Glutamatergic neuron (in vitro differentiated cells): ENCODE data around the gene DMAC2. TPM values are rescaled to one million over a fixed set of nuclear protein-coding genes. Genes with fewer than 3 reads are reported as not detected.

Experiments
- DNase-seq: peaks from one replicate; pipeline ENCODE4 v3.0.0; 2022
- H3K27ac Mint-ChIP-seq: one replicate; pipeline ENCODE4 v1.8.0; 2020; ENCODE audit warnings: mild to moderate bottlenecking, mixed read lengths, inconsistent platforms; ENCODE audit not compliant: unreplicated experiment
- H3K27me3 Mint-ChIP-seq: one replicate; pipeline ENCODE4 v1.8.0; 2020; ENCODE audit warnings: mild to moderate bottlenecking, moderate library complexity, mixed read lengths, inconsistent platforms; ENCODE audit not compliant: unreplicated experiment
- H3K36me3 Mint-ChIP-seq: one replicate; pipeline ENCODE4 v1.8.0; 2020; ENCODE audit warnings: mild to moderate bottlenecking, mixed read lengths, inconsistent platforms; ENCODE audit not compliant: unreplicated experiment
- H3K4me1 Mint-ChIP-seq: one replicate; pipeline ENCODE4 v1.8.0; 2020; ENCODE audit warnings: mild to moderate bottlenecking, low read depth, mixed read lengths, inconsistent platforms; ENCODE audit not compliant: unreplicated experiment
- H3K4me3 Mint-ChIP-seq: one replicate; pipeline ENCODE4 v1.8.0; 2020; ENCODE audit warnings: mild to moderate bottlenecking, mixed read lengths, inconsistent platforms; ENCODE audit not compliant: unreplicated experiment
- H3K9me3 Mint-ChIP-seq: one replicate; pipeline ENCODE4 v1.8.0; 2020; ENCODE audit warnings: mild to moderate bottlenecking, moderate library complexity, mixed read lengths, inconsistent platforms; ENCODE audit not compliant: unreplicated experiment
- total RNA-seq: library from RNA; stranded (reverse); fragmentation: NEBNext Ultra II Directional; extraction: Animal tissue kit (Norgen Biotek cat#: 25700); gene quantifications from one replicate; pipeline ENCODE4 v1.2.1, GENCODE V29; 2021; ENCODE audit not compliant: unreplicated experiment
- TF ChIP-seq, protein P1 (sequence below): fragments of 200-600 bp; sonication (generic); IDR thresholded peaks from one replicate; pipeline ENCODE4 v1.5.0; 2021; ENCODE audit not compliant: partially characterized antibody, unreplicated experiment

Gene DMAC2
- total RNA-seq, 1 donor from 2014 or later: 99.4 TPM

DNA sequence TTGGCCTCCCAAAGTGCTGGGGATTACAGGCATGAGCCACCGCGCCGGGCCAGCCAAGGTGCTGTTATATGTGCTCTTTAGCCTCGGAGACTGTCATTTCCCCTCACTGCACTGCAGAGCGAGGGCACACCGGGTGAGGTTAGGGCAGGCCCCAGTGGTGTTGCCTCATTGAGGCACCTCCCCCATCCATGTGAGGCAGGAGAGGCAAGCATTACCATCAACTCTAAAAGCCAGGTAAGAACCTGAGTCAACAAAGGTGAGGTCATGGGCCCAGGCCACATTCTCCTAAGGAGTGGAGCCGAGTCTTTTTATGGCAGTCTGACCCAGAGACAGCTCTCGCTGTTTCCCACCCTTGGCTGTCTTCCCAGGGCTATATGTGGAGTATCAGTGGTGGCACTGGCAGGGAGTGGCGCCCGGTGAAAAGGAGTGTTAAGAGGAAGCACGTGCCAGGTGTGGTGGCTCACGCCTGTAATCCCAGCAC lies 23.5 kb downstream of the DMAC2 start:
- peaks cover 2% of the 10 kb centered on the region for H3K9me3 Mint-ChIP-seq
- no peak overlapping the region for H3K4me3 Mint-ChIP-seq
- no peak overlapping the region for H3K27ac Mint-ChIP-seq
- TF ChIP-seq, protein P1, sequence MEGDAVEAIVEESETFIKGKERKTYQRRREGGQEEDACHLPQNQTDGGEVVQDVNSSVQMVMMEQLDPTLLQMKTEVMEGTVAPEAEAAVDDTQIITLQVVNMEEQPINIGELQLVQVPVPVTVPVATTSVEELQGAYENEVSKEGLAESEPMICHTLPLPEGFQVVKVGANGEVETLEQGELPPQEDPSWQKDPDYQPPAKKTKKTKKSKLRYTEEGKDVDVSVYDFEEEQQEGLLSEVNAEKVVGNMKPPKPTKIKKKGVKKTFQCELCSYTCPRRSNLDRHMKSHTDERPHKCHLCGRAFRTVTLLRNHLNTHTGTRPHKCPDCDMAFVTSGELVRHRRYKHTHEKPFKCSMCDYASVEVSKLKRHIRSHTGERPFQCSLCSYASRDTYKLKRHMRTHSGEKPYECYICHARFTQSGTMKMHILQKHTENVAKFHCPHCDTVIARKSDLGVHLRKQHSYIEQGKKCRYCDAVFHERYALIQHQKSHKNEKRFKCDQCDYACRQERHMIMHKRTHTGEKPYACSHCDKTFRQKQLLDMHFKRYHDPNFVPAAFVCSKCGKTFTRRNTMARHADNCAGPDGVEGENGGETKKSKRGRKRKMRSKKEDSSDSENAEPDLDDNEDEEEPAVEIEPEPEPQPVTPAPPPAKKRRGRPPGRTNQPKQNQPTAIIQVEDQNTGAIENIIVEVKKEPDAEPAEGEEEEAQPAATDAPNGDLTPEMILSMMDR: no peak
- peaks cover 11% of the 10 kb centered on the region for H3K27me3 Mint-ChIP-seq
- no peaks in the 10 kb centered on the region for H3K4me1 Mint-ChIP-seq
- DNase-seq: no peak
- H3K36me3 Mint-ChIP-seq: no peaks in the 10 kb centered on the region

DNA sequence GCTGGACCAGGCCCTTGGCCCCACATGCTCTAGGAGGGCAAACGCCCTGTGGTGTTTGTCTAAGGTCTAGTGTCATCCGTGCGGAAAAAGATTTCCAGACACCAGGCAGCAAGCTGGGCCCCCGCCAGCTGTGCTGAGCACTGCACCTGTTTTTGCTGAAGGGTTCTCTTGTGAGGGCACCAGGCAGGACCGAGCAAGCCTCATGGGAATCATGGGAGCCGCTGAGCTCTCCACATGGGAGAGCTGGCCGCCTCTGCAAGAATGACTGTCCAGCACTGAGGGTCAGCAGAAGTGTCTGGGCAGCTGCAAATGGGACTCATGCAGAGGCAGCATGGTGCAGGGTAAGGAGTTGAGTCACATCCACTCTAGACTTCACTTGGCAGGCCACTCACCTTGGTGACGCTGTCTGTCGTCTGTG lies 24.5 kb downstream of the DMAC2 start:
- H3K27me3 Mint-ChIP-seq: peaks cover 7% of the 10 kb centered on the region
- H3K36me3 Mint-ChIP-seq: no peaks in the 10 kb centered on the region
- H3K4me3 Mint-ChIP-seq: no peak overlapping the region
- TF ChIP-seq, protein P1: no peak
- DNase-seq: no peak
- no peaks in the 10 kb centered on the region for H3K4me1 Mint-ChIP-seq
- no peak overlapping the region for H3K27ac Mint-ChIP-seq
- H3K9me3 Mint-ChIP-seq: peaks cover 2% of the 10 kb centered on the region

DNA sequence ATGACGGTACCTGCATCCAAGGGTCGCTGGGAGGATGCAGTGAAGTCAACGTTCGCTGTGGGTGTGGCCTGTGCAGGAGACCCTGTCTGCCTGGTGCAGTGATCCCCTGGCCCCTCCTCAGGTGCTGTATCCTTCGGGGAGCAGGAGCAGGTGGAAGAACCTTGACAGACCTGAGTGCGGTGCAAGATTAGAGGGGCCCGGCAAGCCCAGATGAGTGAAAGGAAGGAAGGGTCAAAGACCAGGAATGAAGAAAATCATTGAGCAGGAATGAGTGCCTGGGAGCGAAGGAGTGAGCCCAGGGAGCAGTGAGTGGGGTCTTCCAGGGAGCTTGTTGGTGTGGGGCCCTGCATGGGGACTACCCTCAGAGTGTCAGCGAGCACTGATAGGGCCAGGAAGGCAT lies 25.3 kb downstream of the DMAC2 start:
- TF ChIP-seq, protein P1: no peak
- Mint-ChIP-seq H3K4me1 (no peaks in the 10 kb centered on the region), H3K4me3 (peak overlapping the region; percentile 34), H3K9me3 (peaks cover 2% of the 10 kb centered on the region), H3K36me3 (no peaks in the 10 kb centered on the region), H3K27me3 (peaks cover 5% of the 10 kb centered on the region), H3K27ac (no peak overlapping the region)
- no peak for DNase-seq

DNA sequence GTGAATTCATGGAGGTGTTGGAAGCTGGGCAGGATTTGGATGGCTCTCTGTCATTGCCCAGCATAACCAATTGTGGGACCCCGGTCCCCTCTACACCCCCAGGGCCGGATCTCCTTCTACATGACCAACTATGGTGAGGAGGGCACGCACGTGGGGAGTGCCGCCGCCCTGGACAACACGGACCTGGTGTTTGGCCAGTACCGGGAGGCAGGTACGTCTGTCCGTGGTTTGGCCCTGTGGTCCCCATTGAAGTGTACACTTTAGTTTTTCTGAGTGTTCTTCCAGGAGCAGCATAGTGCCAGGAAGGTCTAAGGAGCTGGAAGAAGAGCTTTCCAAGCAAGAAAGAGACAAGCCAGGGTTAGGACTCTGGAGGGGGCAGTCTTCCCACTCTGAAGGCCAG lies 25.8 kb downstream of the DMAC2 start:
- Mint-ChIP-seq H3K9me3 (peaks cover 2% of the 10 kb centered on the region), H3K4me3 (no peak overlapping the region), H3K27me3 (peaks cover 5% of the 10 kb centered on the region), H3K36me3 (no peaks in the 10 kb centered on the region), H3K27ac (no peak overlapping the region), H3K4me1 (no peaks in the 10 kb centered on the region)
- no peak for DNase-seq
- TF ChIP-seq, protein P1: no peak

DNA sequence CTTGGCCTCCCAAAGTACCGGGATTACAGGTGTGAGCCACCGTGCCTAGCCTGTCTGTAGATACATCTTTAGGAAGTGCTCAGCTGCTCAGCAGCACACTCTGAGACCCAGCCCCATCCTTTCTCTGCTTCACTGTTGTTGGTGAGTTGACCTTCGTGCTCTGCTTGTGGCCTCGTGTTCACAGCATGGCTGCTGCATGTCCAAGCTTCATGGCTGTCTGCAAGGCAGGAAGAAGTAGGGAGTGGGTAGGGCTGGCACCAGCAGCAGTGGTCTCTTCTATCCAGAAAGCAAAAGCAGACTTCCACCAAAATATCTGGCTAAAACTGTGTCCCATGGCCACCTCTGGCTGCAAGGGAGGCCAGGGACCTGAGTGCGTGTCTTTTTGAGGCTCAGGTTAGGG lies 26.8 kb downstream of the DMAC2 start:
- DNase-seq: no peak
- TF ChIP-seq, protein P1: no peak
- Mint-ChIP-seq H3K9me3 (peaks cover 2% of the 10 kb centered on the region), H3K27me3 (peaks cover 5% of the 10 kb centered on the region), H3K4me3 (no peak overlapping the region), H3K36me3 (no peaks in the 10 kb centered on the region), H3K27ac (no peak overlapping the region), H3K4me1 (no peaks in the 10 kb centered on the region)
